Tibial artery (tissue), 4 donors: Measurements from ENCODE around the gene ELAVL1.
A peak's percentile ranks its signal among the peaks of the same experiment; 100 is the strongest.

ENCODE experiments used
- DNase-seq, 2 donors: peaks; one replicate each; pipeline ENCODE4 v3.0.0-alpha.2; 2019
- H3K27ac ChIP-seq, 2 donors: fragments of 200-600 bp; sonication (generic) in 1 of 2; 1 replicate in 1 of 2; 2 replicates in 1 of 2; pipeline ENCODE4 v1.5.1; 2018 to 2019; ENCODE audit warnings: mild to moderate bottlenecking in 1 of 2
- H3K27me3 ChIP-seq, 2 donors: fragments of 200-600 bp; sonication (generic) in 1 of 2; one replicate each; pipeline versions ENCODE4 v1.5.1 to v1.6.0; 2016 to 2019
- H3K36me3 ChIP-seq, 3 donors: fragments of 200-600 bp; sonication (generic) in 2 of 3; one replicate each; pipeline ENCODE4 v1.5.1; 2016 to 2019; ENCODE audit warnings: mild to moderate bottlenecking in 2 of 3
- H3K4me1 ChIP-seq, 4 donors: fragments of 200-600 bp; sonication (generic) in 2 of 4; 1 replicate in 3 of 4; 2 replicates in 1 of 4; pipeline ENCODE4 v1.5.1; 2016 to 2019
- H3K4me3 ChIP-seq, 2 donors: fragments of 200-600 bp; sonication (generic) in 1 of 2; 1 replicate in 1 of 2; 2 replicates in 1 of 2; pipeline ENCODE4 v1.5.1; 2018 to 2019; ENCODE audit warnings: mild to moderate bottlenecking in 2 of 2
- H3K9me3 ChIP-seq, 3 donors: fragments of 200-600 bp; sonication (generic) in 1 of 3; one replicate each; pipeline ENCODE4 v1.5.1; 2016 to 2019
- CTCF ChIP-seq, 2 experiments: fragments of 200-600 bp in 1 of 2; fragments of 450-650 bp in 1 of 2; IDR thresholded peaks; one replicate each; pipeline ENCODE4 v1.5.1; 2017 to 2019; ENCODE audit warnings: antibody characterized with exemption in 2 of 2, mild to moderate bottlenecking in 1 of 2, moderate library complexity in 1 of 2
- intact Hi-C: fragments of 100-400 bp; cut with DNase I; formaldehyde crosslinking; loops from one replicate; pipeline ENCODE4 v1.15.0; 2023; ENCODE audit warnings: low total_unique reads

The ELAVL1 gene

DNA sequence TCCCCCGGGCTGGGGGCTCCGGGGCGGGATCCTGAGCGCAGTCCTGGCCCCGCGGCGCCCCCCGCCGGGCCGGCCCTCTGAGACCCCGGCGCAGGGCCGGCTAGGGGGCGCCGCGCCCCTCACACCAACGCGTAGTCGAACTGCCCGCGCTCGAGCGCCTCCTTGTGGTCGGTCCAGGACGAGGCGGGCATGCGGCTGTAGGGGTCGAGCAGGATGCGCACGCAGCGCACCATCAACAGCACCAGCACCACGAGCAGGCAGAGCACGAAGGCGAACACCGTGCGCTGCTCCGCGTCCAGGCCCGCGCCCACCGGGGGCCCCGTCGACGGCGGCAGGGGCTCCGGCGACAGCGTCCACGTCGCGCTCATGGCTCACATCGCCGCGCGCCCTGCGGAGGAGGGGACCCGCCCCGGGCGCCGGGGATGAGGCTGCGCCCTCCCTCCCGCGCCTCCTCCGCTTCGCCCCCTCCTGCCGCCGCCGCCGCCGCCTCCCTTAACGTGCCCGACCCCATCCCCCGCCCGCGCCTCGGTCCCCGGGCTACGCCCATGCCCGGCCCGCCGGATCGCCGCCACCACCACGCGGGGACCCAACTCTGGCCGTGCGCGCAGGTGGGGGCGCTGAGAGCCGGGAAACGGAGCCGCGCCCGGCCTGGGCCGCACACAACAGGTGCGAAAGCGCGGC is 80.1 kb downstream of the ELAVL1 start:
- Histone ChIP-seq H3K36me3 (peaks cover 9 to 20% (median 14%) of the 10 kb centered on the region in 3 donors), H3K27me3 (peaks cover 0 to 4% of the 10 kb centered on the region in 2 donors), H3K4me3 (peak overlapping the region; percentile 49 to 61), H3K27ac (peak overlapping the region; percentile 56 to 85), H3K9me3 (no peaks in the 10 kb centered on the region), H3K4me1 (peaks cover 4 to 95% (median 84%) of the 10 kb centered on the region in 4 donors)
- peak; percentile 57 to 81 for DNase-seq
- intact Hi-C loops = no loop called here
- TF ChIP-seq CTCF (IDR thresholded peaks at IDR 0.05) = peak; percentile 66 to 83

DNA sequence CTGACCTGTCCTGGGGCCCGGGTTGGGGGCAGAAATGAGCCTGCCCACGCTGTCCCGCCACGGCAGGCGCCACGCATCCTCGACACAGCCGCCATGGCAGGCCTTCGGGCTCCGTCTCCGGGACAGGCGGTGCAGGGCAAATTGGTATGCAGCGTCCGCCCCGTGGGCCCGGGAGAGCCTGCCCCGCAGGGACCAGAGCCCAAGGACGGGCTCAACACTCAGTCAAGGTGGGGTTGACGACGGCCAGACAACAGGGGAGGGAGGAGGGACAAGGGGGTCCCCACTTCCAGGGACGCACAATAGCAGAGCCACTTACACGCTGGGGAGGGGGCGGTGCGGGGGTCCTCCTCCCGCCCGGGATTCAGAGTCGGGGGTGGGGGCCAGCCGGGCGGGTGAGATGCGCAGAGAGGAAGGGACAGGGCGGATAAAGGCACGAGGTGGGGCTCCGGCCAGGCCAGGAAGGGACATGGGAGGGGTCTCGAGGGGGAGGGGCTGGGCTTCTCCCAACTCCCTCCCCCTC is 80.7 kb downstream of the ELAVL1 start:
- TF ChIP-seq CTCF (IDR thresholded peaks at IDR 0.05) = no peak
- DNase-seq = no peak
- peak overlapping the region; percentile 49 to 61 for H3K4me3 ChIP-seq
- peaks cover 4 to 92% (median 82%) of the 10 kb centered on the region in 4 donors for H3K4me1 ChIP-seq
- intact Hi-C loops = no loop called here
- H3K27ac ChIP-seq = peak overlapping the region; percentile 56 to 85
- H3K36me3 ChIP-seq = peaks cover 9 to 20% (median 14%) of the 10 kb centered on the region in 3 donors
- no peaks in the 10 kb centered on the region for H3K9me3 ChIP-seq
- H3K27me3 ChIP-seq = peaks cover 0 to 4% of the 10 kb centered on the region in 2 donors

DNA sequence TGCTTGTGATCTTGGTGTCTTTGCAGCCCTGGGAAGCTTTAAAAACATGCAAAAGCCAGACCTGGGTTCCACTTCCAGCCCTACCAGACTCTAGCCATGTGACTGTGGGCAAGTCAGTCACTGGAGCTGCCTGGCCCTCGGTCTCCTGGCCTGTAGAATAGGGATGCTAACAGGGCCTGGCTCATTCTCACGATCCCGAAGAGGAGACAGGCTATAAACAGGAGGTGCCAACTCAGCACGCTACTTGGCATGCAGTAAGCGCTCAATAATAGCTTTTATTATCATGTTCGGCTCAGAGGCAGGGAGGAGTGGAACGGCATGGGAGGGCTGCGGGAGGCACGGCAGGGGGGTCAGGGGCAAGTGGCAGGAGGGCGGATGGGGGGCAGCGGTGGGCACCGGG is 81.2 kb downstream of the ELAVL1 start:
- H3K4me1 ChIP-seq = peaks cover 4 to 92% (median 82%) of the 10 kb centered on the region in 4 donors
- H3K27ac ChIP-seq = peak overlapping the region; percentile 46 to 85

GRCh38 chr19:7923295-7924191 is 81.9 kb downstream of the ELAVL1 start:
- intact Hi-C loops = no loop called here
- DNase-seq = no peak
- peaks cover 9 to 20% (median 14%) of the 10 kb centered on the region in 3 donors for H3K36me3 ChIP-seq
- H3K4me3 ChIP-seq = peak overlapping the region in 1 of 2 donors; percentile 3
- H3K27ac ChIP-seq = peak overlapping the region; percentile 46 to 85
- no peak for TF ChIP-seq CTCF (IDR thresholded peaks at IDR 0.05)
- no peaks in the 10 kb centered on the region for H3K9me3 ChIP-seq
- peaks cover 0 to 11% of the 10 kb centered on the region in 2 donors for H3K27me3 ChIP-seq
- peaks cover 4 to 92% (median 83%) of the 10 kb centered on the region in 4 donors for H3K4me1 ChIP-seq

More for the DNA sequence above, 81.2 kb downstream of the ELAVL1 start:
- H3K36me3 ChIP-seq = peaks cover 9 to 20% (median 14%) of the 10 kb centered on the region in 3 donors
- peak overlapping the region in 1 of 2 donors; percentile 49 for H3K4me3 ChIP-seq
- no peak for DNase-seq
- peaks cover 0 to 4% of the 10 kb centered on the region in 2 donors for H3K27me3 ChIP-seq
- TF ChIP-seq CTCF (IDR thresholded peaks at IDR 0.05) = no peak
- no peaks in the 10 kb centered on the region for H3K9me3 ChIP-seq
- intact Hi-C loops = no loop called here

DNA sequence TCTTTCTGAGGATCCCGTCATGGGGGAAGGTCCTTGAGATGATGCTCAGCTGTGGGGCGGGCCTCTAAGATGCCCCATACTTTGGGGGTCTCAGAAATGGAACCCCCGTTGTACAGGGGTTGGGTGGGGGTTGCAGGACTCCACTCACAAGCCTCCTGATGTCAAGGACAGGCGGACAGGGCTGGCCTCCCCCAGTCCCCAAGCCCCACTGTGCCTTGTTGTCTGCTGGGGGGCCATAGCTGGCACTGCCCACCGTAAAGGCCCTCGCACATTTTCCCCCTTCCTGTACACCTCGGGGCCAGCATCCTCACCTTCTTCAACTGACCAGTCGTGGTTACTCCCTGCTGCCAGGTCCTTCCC is 82.6 kb downstream of the ELAVL1 start:
- H3K9me3 ChIP-seq = no peaks in the 10 kb centered on the region
- DNase-seq = no peak
- H3K36me3 ChIP-seq = peaks cover 9 to 20% (median 14%) of the 10 kb centered on the region in 3 donors
- H3K27ac ChIP-seq = peak overlapping the region in 1 of 2 donors; percentile 85
- H3K4me1 ChIP-seq = peaks cover 4 to 91% (median 79%) of the 10 kb centered on the region in 4 donors
- peaks cover 0 to 19% of the 10 kb centered on the region in 2 donors for H3K27me3 ChIP-seq
- no peak for TF ChIP-seq CTCF (IDR thresholded peaks at IDR 0.05)
- intact Hi-C loops = no loop called here
- no peak overlapping the region for H3K4me3 ChIP-seq
